K562 (cell line): Measurements from ENCODE around the gene APC2. TPM values are rescaled to one million over a fixed set of nuclear protein-coding genes. Genes with fewer than 3 reads are reported as not detected.

ENCODE experiments used
- ARHGAP35 ChIP-seq: fragments of 450-650 bp; IDR thresholded peaks from 2 replicates; pipeline ENCODE4 v1.6.1; 2018; ENCODE audit not compliant: partially characterized antibody
- BCOR ChIP-seq: fragments of 450-650 bp; IDR thresholded peaks from 2 replicates; pipeline ENCODE4 v1.6.1; 2016
- EGR1 ChIP-seq: fragments of 450-650 bp; conservative IDR thresholded peaks from 2 replicates; pipeline ENCODE4 v1.6.1; 2017; ENCODE audit warnings: mild to moderate bottlenecking
- GTF3C2 ChIP-seq: IDR thresholded peaks from 3 replicates; pipeline ENCODE4 v1.6.1; 2011; ENCODE audit warnings: borderline replicate concordance, mild to moderate bottlenecking, moderate library complexity; ENCODE audit not compliant: insufficient read length; ENCODE audit errors: extremely low read depth
- HMG20A ChIP-seq: fragments of 450-650 bp; formaldehyde crosslinking; conservative IDR thresholded peaks from 2 replicates; pipeline ENCODE4 v1.4.0; 2020; ENCODE audit warnings: mild to moderate bottlenecking, mixed read lengths
- HMG20B ChIP-seq: fragments of 250-450 bp; sonication (Bioruptor Pico); IDR thresholded peaks from 2 replicates; pipeline ENCODE4 v1.5.0; 2021; ENCODE audit warnings: mild to moderate bottlenecking
- JUN ChIP-seq, 2 experiments: sonication (generic) in 1 of 2; formaldehyde crosslinking in 1 of 2; IDR thresholded peaks; 2 replicates each; pipeline versions ENCODE4 v1.6.1 to v1.8.0; 2012 to 2022; ENCODE audit warnings: borderline replicate concordance in 2 of 2, mild to moderate bottlenecking in 2 of 2, improper control_type of control experiment in 1 of 2, low read depth in 1 of 2, low read length in 1 of 2, missing genetic modification reagents in 1 of 2
- KDM1A ChIP-seq, 2 experiments: fragments of 450-650 bp; IDR thresholded peaks; 2 replicates each; pipeline ENCODE4 v1.6.1; 2016; ENCODE audit warnings: mild to moderate bottlenecking in 2 of 2
- MAX ChIP-seq: sonication (generic); formaldehyde crosslinking; IDR thresholded peaks from 2 replicates; pipeline ENCODE4 v1.9.0; 2022; ENCODE audit warnings: mild to moderate bottlenecking, missing genetic modification reagents
- MYBL2 ChIP-seq, 2 experiments: fragments of 450-650 bp in 1 of 2; sonication (generic) in 1 of 2; formaldehyde crosslinking in 1 of 2; IDR thresholded peaks; 2 replicates each; pipeline versions ENCODE4 v1.6.1 to v1.8.1; 2017 to 2022; ENCODE audit warnings: borderline replicate concordance in 1 of 2, inconsistent platforms in 1 of 2, low read depth in 1 of 2, mild to moderate bottlenecking in 1 of 2, missing genetic modification reagents in 1 of 2, moderate library complexity in 1 of 2
- NCOA4 ChIP-seq: fragments of 450-650 bp; IDR thresholded peaks from 2 replicates; pipeline ENCODE4 v1.6.1; 2018; ENCODE audit warnings: mild to moderate bottlenecking; ENCODE audit not compliant: partially characterized antibody
- NONO ChIP-seq, 2 experiments: fragments of 200-400 bp in 1 of 2; fragments of 450-650 bp in 1 of 2; formaldehyde crosslinking in 1 of 2; IDR thresholded peaks; 2 replicates each; pipeline ENCODE4 v1.6.1; 2017; ENCODE audit warnings: low read depth in 2 of 2, mild to moderate bottlenecking in 2 of 2, moderate library complexity in 2 of 2, low read length in 1 of 2
- RBM22 ChIP-seq: fragments of 200-400 bp; formaldehyde crosslinking; IDR thresholded peaks from 2 replicates; pipeline ENCODE4 v1.6.1; 2018; ENCODE audit warnings: low read length, low read depth; ENCODE audit not compliant: poor library complexity, severe bottlenecking
- TSC22D4 ChIP-seq: fragments of 450-650 bp; IDR thresholded peaks from 2 replicates; pipeline ENCODE4 v1.6.1; 2016; ENCODE audit warnings: missing genetic modification characterization, missing biosample characterization, control low read depth
- XRCC3 ChIP-seq: fragments of 450-650 bp; IDR thresholded peaks from 2 replicates; pipeline ENCODE4 v1.6.1; 2017; ENCODE audit warnings: mild to moderate bottlenecking, moderate library complexity
- ZKSCAN1 ChIP-seq: fragments of 150-350 bp; IDR thresholded peaks from 2 replicates; pipeline ENCODE4 v1.6.1; 2016; ENCODE audit warnings: low read depth, low read length
- ZNF23 ChIP-seq: fragments of 250-450 bp; sonication (Bioruptor Pico); IDR thresholded peaks from 2 replicates; pipeline ENCODE4 v1.4.0; 2020; ENCODE audit warnings: mild to moderate bottlenecking
- ZNF253 ChIP-seq: fragments of 250-450 bp; sonication (Bioruptor Pico); conservative IDR thresholded peaks from 2 replicates; pipeline ENCODE4 v1.6.1; 2021; ENCODE audit warnings: mild to moderate bottlenecking
- ZNF589 ChIP-seq: fragments of 200-800 bp; sonication (Bioruptor generic); IDR thresholded peaks from 2 replicates; pipeline ENCODE4 v1.6.1; 2016; ENCODE audit warnings: low read depth, missing genetic modification characterization, missing compliant biosample characterization
- ZNF740 ChIP-seq, 3 experiments: fragments of 200-800 bp in 1 of 3; sonication (Bioruptor generic) in 1 of 3; sonication (generic) in 1 of 3; formaldehyde crosslinking in 1 of 3; IDR thresholded peaks; 2 replicates each; pipeline versions ENCODE4 v1.6.1 to v1.8.0; 2016 to 2022; ENCODE audit warnings: mild to moderate bottlenecking in 2 of 3, missing compliant biosample characterization in 2 of 3, missing genetic modification characterization in 2 of 3, missing genetic modification reagents in 1 of 3
- polyA plus RNA-seq, 8 experiments: library from polyadenylated mRNA; depleted of rRNA in 4 of 8; stranded (reverse) in 5 of 8; unstranded in 3 of 8; fragments of >200 nt; fragmentation: Nextera tagmentation in 2 of 8; fragmentation: Illumina TruSeq in 1 of 8; extraction: Ambion mirVana in 2 of 8; extraction: Trizol in 1 of 8; gene quantifications; 2 replicates each; pipeline versions ENCODE4 v1.2.1 to v1.2.3, GENCODE V29; 2011 to 2014; ENCODE audit warnings: inconsistent platforms in 1 of 8, missing spikeins in 1 of 8
- total RNA-seq, 7 experiments: library from RNA; depleted of rRNA in 6 of 7; stranded (reverse); fragments of >200 nt in 6 of 7; fragmentation: Illumina TruSeq in 2 of 7; extraction: Trizol in 2 of 7; gene quantifications; 2 replicates each; pipeline versions ENCODE4 v1.2.1 to v1.2.3, GENCODE V29; 2011 to 2021; ENCODE audit warnings: low replicate concordance in 1 of 7

APC2 gene
- total and polyA plus RNA-seq, 9 of the 15 experiments (the other 6 are each of a cell fraction or from before 2014, with no cell fraction given): 0.01 to 0.40 (median 0.05) TPM; not detected in 3

GRCh38 chr19:1513499-1514294 lies 63.8 kb downstream of the APC2 start (continued):
- TF ChIP-seq HMG20B (CRISPR knock-in tag): 0 out of 2 replicates have a peak, but pooled peaks have one; percentile 59
- peak in 1 of 2 experiments; percentile 23; a peak in 1 of 4 replicates for TF ChIP-seq NONO (IDR thresholded peaks at IDR 0.05; ENCODE audit: low read depth in 2 of 2, low read length in 1 of 2)
- TF ChIP-seq XRCC3: no peak
- 0 out of 2 replicates have a peak, but pooled peaks have one; percentile 12 for TF ChIP-seq MAX (CRISPR knock-in tag)
- peak; percentile 94 for TF ChIP-seq BCOR
- 0 out of 2 replicates have a peak, but pooled peaks have one; percentile 47 for TF ChIP-seq ZNF740 (CRISPR knock-in tag; IDR thresholded peaks at IDR 0.05)
- TF ChIP-seq ZNF740 (tag; IDR thresholded peaks at IDR 0.05): no peak
- TF ChIP-seq JUN (IDR thresholded peaks at IDR 0.05; ENCODE audit: borderline replicate concordance, low read depth, low read length): no peak
- no peak for TF ChIP-seq JUN (CRISPR knock-in tag; IDR thresholded peaks at IDR 0.05; ENCODE audit: borderline replicate concordance)
- no peak for TF ChIP-seq NCOA4
- peak in 1 of 2 experiments; percentile 69; a peak in 3 of 4 replicates for TF ChIP-seq KDM1A (IDR thresholded peaks at IDR 0.05)
- peak; percentile 95 for TF ChIP-seq EGR1
- no peak for TF ChIP-seq ARHGAP35
- TF ChIP-seq ZNF23 (CRISPR knock-in tag): no peak
- no peak for TF ChIP-seq ZNF253 (CRISPR knock-in tag)
- TF ChIP-seq MYBL2 (IDR thresholded peaks at IDR 0.05; ENCODE audit: low read depth): no peak
- TF ChIP-seq MYBL2 (CRISPR knock-in tag; IDR thresholded peaks at IDR 0.05; ENCODE audit: borderline replicate concordance): no peak
- TF ChIP-seq ZKSCAN1: peak; percentile 96
- no peak for TF ChIP-seq HMG20A (CRISPR knock-in tag)
- no peak for TF ChIP-seq TSC22D4 (tag)
- TF ChIP-seq GTF3C2: peak; percentile 74
- no peak for TF ChIP-seq ZNF589 (CRISPR knock-in tag)
- no peak for TF ChIP-seq RBM22
